ENCODE results near the gene NKX6-1.

NKX6-1 gene

GRCh38 chr4:84498935-84499623 lies at the start of gene NKX6-1:
Gene NKX6-1, minus strand, starts transcription at chr4:84499292. Its CDS starts 1,064 bp downstream, at chr4:84498228.
- no peak for DNase-seq

- peak; percentile 69 for DNase-seq
These were observed 48.1 kb upstream of the NKX6-1 start for GRCh38 chr4:84547211-84547610.

GRCh38 chr4:84545093-84545492 lies 46.0 kb upstream of the NKX6-1 start:
- DNase-seq = no peak

- DNase-seq = no peak
These were observed 36.8 kb upstream of the NKX6-1 start for GRCh38 chr4:84535901-84536300.

- no peak for DNase-seq
These were observed 32.6 kb upstream of the NKX6-1 start for GRCh38 chr4:84531689-84532088.

- peak; percentile 60 for DNase-seq
These were observed 31.8 kb upstream of the NKX6-1 start for GRCh38 chr4:84530871-84531270.

- DNase-seq = peak; percentile 82
These were observed 31.4 kb upstream of the NKX6-1 start for GRCh38 chr4:84530454-84530853.

GRCh38 chr4:84529169-84529751 lies 30.2 kb upstream of the NKX6-1 start:
- DNase-seq = peak; percentile 74

- DNase-seq = no peak
These were observed 28.3 kb upstream of the NKX6-1 start for GRCh38 chr4:84527391-84527790.

GRCh38 chr4:84515075-84515474 lies 16.0 kb upstream of the NKX6-1 start:
- no peak for DNase-seq

GRCh38 chr4:84512277-84512676 lies 13.2 kb upstream of the NKX6-1 start:
- DNase-seq = no peak

- no peak for DNase-seq
These were observed 12.6 kb upstream of the NKX6-1 start for GRCh38 chr4:84511703-84512102.

GRCh38 chr4:84507941-84508340 lies 8.8 kb upstream of the NKX6-1 start:
- no peak for DNase-seq

- DNase-seq = no peak
These were observed 5.7 kb upstream of the NKX6-1 start for GRCh38 chr4:84504821-84505220.

GRCh38 chr4:84503495-84504437 lies 4.7 kb upstream of the NKX6-1 start:
- DNase-seq = peak; percentile 86

- no peak for DNase-seq
These were observed 3.9 kb upstream of the NKX6-1 start for GRCh38 chr4:84502955-84503373.

GRCh38 chr4:84502333-84502954 lies 3.4 kb upstream of the NKX6-1 start:
- DNase-seq = no peak

- DNase-seq = no peak
These were observed 2.7 kb upstream of the NKX6-1 start for GRCh38 chr4:84501721-84502267.

- DNase-seq = no peak
These were observed 2.1 kb upstream of the NKX6-1 start for GRCh38 chr4:84501202-84501503.

GRCh38 chr4:84500386-84501201 lies 1.5 kb upstream of the NKX6-1 start:
- no peak for DNase-seq

- no peak for DNase-seq
These were observed 511 bp upstream of the NKX6-1 start for GRCh38 chr4:84499624-84499982.

Data from OCI-M1 (cell line).